WI38 (cell line): ENCODE data around the gene CTXND1.
"Not testable (repeated sequence)": the region's sequence is repeated elsewhere in the genome, so short reads cannot be mapped to it uniquely, and the experiment has no call there.

Source experiments
- H3K4me3 ChIP-seq: 2 replicates; pipeline ENCODE4 v1.5.1; 2011; ENCODE audit warnings: low read depth, mild to moderate bottlenecking, control low read depth, low read length
- TF ChIP-seq, protein P1 (sequence below): IDR thresholded peaks from 2 replicates; pipeline ENCODE4 v1.5.1; 2012; ENCODE audit warnings: low read depth, mild to moderate bottlenecking, control low read depth, low read length

Gene CTXND1

DNA sequence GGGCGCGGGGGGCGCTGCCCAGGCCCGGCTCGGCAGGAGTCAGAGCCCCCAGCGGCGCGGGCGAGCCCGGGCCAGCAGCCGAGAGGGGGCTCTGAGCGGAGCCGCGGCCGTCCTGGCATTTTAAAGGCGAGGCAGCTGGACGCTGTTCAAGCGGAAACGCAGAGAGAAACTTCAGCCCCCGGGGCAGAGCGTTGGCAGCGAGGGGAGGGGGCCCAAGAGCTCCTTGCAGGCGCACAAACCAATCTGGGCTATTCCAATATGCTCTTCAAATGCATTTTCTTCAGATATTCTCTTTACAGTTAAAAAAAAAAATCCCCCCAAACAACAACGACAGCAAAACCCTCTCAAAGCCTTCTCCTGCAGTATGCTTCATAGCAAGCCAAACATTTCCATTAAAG is at the start of gene CTXND1:
CTXND1 (minus strand) TSS at position 93 of the 398 bp plus-strand sequence. CDS start 50,264 bp downstream, outside the sequence.
- H3K4me3 ChIP-seq: no peak within 1 kb of the TSS
- TF ChIP-seq, protein P1, sequence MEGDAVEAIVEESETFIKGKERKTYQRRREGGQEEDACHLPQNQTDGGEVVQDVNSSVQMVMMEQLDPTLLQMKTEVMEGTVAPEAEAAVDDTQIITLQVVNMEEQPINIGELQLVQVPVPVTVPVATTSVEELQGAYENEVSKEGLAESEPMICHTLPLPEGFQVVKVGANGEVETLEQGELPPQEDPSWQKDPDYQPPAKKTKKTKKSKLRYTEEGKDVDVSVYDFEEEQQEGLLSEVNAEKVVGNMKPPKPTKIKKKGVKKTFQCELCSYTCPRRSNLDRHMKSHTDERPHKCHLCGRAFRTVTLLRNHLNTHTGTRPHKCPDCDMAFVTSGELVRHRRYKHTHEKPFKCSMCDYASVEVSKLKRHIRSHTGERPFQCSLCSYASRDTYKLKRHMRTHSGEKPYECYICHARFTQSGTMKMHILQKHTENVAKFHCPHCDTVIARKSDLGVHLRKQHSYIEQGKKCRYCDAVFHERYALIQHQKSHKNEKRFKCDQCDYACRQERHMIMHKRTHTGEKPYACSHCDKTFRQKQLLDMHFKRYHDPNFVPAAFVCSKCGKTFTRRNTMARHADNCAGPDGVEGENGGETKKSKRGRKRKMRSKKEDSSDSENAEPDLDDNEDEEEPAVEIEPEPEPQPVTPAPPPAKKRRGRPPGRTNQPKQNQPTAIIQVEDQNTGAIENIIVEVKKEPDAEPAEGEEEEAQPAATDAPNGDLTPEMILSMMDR: no peak

DNA sequence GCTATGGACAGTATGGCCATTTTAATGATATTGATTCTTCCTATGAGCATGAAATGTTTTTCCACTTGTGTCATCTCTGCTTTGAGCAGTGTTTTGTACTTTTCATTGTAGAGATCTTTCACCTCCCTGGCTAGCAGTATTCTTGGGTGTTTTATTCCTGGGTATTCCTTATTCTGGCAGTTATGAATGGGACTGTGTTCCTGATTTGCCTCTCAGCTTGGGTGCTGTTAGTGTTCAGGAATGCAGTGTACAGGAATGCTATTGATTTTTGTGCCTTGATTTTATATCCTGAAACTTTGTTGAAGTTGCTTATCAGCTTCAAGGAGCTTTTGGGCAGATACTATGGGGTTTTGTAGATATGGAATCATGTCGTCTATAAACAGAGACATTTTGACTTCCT is 49.5 kb upstream of the CTXND1 start:
- TF ChIP-seq, protein P1: no peak
- no peak overlapping the region for H3K4me3 ChIP-seq

DNA sequence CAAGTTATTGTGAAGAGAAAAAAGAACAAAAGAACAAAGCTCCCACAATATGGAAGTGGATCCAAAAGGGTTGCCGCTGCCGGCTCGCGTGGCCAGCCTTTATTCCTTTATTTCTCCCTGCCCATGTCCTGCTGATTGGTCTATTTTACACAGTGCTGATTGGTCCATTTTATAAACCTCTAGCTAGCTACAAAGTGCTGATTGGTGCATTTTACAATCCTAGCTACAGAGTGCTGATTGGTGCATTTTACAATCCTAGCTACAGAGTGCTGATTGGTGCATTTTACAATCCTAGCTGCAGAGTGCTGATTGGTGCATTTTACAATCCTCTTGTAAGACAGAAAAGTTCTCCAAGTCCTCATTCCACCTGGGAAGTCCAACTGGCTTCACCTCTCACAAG is 43.8 kb upstream of the CTXND1 start:
- H3K4me3 ChIP-seq: not testable (repeated sequence)

DNA sequence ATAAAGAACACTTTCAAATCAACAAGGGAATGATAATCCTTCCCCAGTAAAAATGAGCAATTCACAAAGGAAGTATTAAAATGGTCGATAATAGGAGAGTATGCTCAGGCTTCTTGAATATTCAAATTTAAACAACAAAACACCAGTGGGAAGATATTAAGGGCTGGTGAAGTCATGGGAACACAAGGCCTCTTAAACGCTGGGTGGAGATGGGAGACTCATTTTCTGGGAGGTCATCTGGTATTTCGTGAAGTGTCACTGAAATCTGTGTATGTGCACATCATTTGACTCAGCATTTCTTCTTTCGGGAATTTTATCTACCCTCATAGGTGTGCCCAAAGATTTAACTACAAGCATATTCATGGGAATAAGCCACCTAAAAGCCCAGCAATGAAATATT is 40.1 kb upstream of the CTXND1 start:
- TF ChIP-seq, protein P1: no peak
- H3K4me3 ChIP-seq: no peak overlapping the region

DNA sequence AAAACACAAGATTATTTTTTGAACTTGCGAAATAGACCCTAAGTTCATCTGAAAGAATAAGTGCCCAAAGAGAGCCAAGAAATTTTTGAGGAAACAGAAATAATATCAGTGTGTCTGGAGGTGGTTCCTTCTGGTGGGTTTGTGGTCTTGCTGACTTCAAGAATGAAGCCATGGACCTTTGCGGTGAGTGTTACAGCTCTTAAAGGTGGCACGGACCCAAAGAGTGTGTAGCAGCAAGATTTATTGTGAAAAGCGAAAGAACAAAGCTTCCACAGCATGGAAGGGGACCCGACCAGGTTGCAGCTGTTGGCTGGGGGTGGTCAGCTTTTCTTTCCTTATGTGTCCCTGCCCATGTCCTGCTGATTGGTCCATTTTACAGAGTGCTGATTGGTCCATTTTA is 38.9 kb upstream of the CTXND1 start:
- H3K4me3 ChIP-seq: not testable (repeated sequence)

DNA sequence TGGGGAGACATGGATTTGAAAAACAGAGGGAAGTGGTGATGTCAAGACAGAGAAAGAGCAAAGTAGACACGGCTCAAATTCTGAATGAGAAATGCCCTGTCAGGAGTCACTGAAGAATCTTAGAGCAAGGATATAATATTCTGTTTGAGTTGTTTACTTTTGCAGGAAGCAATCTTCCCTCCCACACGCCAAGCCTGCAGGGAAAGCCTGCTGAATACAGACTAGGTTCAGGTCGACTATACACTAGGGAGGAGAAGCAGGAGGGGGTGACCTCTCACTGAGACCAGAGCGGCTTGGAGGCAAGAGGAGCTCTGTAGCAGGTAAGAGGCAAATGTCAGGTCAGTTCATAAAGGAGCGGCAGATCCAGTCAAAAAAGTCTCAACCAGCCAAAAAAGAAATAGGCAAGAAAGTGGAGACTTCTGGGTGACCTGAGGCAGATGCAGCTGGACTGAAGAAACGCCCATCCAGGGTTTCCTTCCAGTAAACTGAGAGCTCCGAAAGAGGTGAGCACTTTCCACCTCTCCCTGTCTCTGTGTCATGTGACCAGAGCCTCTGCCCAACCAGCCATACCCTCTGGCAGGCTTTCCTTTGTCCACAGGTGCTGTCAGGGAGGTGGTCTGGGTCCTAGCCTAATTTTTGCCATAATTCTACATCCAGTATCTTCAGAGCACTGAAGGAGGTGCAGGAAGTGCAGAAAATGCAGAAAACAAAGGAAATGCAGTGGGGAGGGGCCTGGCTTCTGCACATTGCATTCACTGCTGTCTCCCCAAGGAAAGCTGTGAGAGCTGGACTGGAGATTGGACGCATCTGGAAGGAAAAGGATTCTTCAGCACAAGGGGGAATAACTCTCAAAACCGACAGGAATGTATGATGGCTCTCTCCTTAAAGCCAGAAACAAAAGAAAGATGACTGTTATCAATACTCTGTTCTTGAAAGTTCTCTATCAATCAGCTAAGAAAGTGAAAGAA is 37.8 kb upstream of the CTXND1 start:
- TF ChIP-seq, protein P1: no peak
- no peak overlapping the region for H3K4me3 ChIP-seq

DNA sequence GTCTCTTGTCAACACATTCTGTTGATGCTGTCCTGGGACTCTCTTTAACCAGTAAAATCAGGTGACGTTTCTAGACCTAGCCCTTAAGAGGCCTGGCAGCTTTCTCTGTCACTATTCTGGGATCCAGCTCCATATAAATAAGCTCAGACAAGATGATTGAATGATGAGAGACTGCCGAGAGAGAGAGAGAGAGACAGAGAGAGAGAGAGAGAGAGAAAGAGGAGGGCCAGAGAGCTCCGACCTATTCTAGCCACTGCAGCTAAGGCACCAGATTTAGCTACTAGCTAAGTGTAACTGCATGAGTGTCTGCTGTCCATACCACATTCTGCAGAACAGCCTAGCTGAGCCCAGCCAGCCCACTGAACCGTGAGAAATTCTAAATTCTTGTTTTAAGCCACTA is 36.1 kb upstream of the CTXND1 start:
- TF ChIP-seq, protein P1: no peak
- no peak overlapping the region for H3K4me3 ChIP-seq

DNA sequence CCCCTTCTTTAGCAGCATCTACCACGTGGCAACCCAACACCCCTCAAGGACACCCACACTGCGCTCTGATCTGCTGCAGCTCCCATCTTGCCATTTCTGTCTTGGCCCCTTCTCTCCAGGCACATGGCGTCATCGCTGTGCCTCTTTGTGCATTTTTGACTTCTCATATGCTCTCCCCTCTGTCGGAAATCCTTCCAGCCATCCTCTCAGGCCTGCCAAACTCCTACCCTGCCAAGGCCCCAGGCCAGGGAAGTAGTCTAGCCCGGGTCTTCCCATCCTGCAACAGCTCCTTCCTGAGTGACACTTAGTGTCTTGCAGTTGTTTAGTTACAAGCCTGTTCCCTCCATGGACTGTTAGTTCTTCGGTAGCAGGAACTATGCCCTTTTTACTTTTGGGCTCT is 34.0 kb upstream of the CTXND1 start:
- TF ChIP-seq, protein P1: no peak

More for the DNA sequence above, 34.0 kb upstream of the CTXND1 start:
- no peak overlapping the region for H3K4me3 ChIP-seq
